GM12873 (cell line): ENCODE results near the gene IGFBPL1.

Experiments
- TF ChIP-seq, protein P1 (sequence below): IDR thresholded peaks from 2 replicates; pipeline ENCODE4 v1.5.1; 2012; ENCODE audit warnings: low read depth, mild to moderate bottlenecking, moderate library complexity, low read length, control low read depth; ENCODE audit not compliant: insufficient read depth; ENCODE audit errors: missing control alignments

Gene IGFBPL1

GRCh38 chr9:38436708-38437107 is 12.5 kb upstream of the IGFBPL1 start:
- TF ChIP-seq, protein P1, sequence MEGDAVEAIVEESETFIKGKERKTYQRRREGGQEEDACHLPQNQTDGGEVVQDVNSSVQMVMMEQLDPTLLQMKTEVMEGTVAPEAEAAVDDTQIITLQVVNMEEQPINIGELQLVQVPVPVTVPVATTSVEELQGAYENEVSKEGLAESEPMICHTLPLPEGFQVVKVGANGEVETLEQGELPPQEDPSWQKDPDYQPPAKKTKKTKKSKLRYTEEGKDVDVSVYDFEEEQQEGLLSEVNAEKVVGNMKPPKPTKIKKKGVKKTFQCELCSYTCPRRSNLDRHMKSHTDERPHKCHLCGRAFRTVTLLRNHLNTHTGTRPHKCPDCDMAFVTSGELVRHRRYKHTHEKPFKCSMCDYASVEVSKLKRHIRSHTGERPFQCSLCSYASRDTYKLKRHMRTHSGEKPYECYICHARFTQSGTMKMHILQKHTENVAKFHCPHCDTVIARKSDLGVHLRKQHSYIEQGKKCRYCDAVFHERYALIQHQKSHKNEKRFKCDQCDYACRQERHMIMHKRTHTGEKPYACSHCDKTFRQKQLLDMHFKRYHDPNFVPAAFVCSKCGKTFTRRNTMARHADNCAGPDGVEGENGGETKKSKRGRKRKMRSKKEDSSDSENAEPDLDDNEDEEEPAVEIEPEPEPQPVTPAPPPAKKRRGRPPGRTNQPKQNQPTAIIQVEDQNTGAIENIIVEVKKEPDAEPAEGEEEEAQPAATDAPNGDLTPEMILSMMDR = no peak

DNA sequence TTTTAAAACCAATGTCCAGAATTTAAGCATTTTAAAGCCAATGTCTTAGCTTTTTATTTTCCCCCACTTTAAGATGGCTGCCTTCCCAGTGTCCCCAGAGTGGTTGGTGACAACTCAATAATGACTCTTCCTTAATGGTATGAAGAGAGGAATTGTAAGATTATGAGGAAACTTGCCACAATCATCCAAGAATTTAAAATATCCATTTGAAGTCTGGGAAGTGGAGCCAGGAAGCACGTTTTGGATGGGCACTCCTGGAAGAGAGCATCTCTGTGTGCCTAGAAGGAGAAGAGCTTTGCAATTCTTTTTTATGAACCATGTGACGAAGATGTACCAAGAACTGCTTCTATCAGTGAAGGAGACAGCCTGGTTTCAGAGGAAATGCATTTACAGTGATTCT is 11.3 kb upstream of the IGFBPL1 start:
- TF ChIP-seq, protein P1 = no peak

DNA sequence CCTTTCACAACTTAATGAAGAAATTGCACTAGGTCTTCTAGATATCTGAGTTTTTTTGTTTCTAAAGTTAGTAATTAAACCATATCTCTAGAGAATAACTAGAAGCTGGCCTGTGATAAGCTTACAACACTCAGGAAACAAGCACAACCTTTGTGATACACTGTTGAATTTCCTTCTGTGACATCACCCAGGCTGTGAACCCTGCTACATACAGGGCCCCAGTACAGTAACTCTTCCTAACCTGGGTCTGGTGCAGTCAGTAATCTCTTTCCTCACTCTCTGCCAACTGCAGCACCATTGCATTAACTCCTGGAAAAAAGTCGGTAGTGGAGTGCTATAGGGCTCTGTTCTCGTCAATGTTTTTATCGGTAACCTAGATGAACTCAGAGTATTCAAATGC is 10.6 kb upstream of the IGFBPL1 start:
- TF ChIP-seq, protein P1 = no peak

DNA sequence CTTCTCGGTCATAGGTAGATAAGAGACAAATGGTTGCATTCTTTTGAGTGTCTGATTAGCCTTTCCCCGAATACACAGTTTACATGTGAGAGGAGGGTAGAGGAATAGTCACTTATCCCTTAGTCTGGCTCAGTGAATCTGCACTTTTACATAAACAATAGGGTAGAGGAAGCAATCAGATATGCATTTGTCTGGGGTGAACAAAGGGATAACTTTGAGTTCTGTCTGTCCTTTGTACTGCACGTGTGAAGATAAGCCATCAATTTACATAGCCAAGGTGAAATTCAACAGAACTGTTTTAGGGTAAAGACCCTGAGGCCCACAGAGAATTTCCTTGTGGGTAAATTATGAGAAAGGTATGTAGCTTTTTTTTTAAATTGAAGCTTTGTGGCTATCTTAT is 10.1 kb upstream of the IGFBPL1 start:
- TF ChIP-seq, protein P1 = no peak

DNA sequence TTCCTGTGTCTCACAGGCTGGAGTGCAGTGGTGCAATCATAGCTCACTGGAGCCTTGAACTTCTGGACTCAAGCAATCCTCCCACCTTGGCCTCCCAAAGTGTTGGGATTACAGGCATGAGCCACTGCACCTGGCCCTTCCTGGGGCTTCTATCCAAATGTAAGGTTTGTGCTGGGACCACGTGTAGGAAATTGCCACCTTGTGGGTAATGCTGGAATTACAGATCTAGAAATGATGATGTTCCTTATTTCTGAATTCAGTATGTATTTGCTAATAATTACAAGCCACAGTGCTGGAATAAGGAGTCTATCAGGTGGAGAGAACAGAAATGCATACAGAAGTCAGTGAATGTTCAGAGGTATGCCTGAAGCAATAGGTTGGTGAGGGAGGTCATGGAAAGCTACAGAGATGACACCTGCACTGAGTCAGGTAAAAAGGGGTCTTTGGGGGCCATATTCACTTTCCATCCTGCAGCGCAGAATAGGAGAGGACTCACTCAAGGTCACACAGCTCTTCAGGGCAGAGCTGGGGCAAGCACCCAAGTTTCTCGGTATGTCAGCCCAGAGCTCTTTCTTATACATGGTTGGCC is 8.8 kb upstream of the IGFBPL1 start:
- TF ChIP-seq, protein P1 = peak; percentile 51

DNA sequence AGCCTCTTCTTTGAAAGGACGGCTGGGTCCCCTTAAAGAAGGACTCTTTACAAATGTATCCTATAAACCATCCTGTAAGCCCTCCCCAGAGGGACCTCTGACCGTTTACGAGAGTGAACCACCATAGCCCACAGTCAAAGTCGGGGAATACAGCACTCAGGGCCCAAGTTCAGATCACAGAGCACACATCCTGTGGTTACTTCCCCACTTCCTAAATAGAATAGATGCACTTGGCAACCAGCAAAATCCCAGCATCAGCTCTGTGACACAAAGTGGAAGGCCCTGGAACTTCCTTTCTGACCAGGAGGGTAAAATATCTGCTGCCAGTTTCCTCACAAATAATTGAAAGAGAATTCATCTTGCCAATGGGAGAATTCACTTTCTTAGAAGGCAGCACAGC is 6.9 kb upstream of the IGFBPL1 start:
- TF ChIP-seq, protein P1 = no peak

DNA sequence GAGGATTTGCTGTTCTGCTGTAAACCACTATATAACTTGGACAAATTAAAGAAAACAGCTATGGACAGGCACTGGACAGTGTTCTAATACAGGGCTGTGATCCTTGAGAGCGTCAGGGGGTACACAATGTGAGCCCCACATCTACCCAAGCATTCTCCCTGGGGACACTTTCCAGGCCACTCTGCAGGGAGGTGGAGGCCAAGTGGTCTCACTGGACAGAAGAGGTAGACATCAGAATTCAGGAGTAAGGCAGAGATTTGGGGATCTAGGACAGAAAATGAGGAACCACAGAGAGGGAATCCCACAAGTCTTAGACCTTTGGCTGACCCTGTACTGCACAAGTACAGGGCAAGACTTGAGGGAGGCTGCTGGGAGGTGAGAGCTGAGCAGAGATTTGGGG is 3.8 kb upstream of the IGFBPL1 start:
- TF ChIP-seq, protein P1 = no peak
